D341Med (cell line): Measurements from ENCODE around the gene PKNOX2.
A peak's percentile ranks its signal among the peaks of the same experiment; 100 is the strongest.

Experiments
- DNase-seq: peaks from one replicate; pipeline ENCODE4 v3.0.0; 2012; ENCODE audit warnings: low spot score

The PKNOX2 gene, protein sequence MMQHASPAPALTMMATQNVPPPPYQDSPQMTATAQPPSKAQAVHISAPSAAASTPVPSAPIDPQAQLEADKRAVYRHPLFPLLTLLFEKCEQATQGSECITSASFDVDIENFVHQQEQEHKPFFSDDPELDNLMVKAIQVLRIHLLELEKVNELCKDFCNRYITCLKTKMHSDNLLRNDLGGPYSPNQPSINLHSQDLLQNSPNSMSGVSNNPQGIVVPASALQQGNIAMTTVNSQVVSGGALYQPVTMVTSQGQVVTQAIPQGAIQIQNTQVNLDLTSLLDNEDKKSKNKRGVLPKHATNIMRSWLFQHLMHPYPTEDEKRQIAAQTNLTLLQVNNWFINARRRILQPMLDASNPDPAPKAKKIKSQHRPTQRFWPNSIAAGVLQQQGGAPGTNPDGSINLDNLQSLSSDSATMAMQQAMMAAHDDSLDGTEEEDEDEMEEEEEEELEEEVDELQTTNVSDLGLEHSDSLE

DNA sequence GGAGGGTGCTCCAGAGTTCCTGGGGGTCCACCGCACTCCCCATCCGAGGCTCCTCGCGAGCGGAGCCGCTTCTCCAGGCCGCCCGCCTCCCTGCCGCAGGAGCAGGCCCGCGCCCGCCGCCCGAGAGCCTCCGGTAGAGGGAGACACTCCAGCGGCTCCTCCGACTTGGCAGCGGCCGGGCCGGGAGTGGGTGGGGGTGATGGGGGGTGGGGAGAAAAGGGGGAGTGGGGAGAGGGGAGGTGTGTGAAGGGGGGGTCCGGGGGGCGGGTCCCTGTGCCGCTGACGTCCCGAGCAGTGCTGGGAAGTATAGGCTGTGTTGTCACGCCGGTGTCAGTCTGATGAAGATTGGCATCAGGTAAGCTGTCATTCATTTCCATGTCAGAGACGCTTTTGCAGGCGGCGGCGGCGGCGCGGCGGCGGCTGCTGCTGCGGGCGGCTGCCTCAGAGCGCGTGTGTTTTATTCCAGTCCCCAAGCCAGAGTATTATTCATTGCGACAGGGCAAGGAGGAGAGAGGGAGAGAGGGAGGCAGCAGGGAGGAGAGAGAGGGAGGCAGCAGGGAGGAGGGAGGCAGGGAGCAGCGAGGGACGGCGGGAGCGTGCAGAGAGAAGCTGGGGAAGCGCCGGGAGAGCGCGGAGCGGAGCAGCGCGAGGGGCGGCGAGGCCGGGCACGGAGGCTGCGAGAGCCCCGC lies at the start of gene PKNOX2:
Gene PKNOX2 (plus strand): TSS at position 330 of the 689 bp plus-strand sequence. CDS start 186,555 bp downstream, outside the sequence.
- peak; percentile 89 for DNase-seq

GRCh38 chr11:125117429-125117828 lies 47.1 kb upstream of the PKNOX2 start:
- no peak for DNase-seq

DNA sequence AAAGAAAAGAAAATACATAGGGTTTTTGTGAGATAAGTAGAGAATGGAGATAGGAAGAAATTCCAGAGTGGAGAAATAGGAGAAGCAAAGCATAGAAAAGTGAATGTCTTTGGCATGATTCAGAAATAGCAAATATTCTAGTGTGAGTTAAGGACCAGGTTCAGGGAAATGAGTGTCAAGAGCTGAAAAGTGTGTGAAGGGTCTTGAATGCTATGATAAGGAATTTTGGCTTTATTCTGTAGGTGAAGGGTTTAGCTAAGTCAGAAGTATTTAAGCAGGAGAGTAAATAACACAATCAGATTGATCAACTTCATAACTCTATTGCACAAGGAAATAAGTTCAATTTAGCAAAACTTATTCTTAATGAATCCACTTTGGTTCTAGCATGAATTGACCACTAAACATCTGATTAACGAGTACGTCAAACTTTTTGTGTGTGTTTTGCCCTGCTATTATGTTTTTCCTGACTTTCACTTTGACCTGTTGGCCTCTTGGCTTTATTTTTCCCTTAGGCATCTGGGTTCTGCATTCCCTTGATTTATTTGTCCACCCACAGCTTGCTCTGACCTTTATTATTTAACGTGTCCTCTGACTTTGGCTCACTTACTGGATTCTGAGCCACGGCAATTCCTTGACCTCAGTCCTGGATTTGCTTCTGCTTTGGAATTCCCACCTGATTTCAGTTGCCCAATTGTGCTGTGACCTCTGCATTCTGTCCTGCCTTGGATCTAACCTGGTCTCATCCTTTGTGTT lies 41.2 kb upstream of the PKNOX2 start:
- DNase-seq, result no peak

DNA sequence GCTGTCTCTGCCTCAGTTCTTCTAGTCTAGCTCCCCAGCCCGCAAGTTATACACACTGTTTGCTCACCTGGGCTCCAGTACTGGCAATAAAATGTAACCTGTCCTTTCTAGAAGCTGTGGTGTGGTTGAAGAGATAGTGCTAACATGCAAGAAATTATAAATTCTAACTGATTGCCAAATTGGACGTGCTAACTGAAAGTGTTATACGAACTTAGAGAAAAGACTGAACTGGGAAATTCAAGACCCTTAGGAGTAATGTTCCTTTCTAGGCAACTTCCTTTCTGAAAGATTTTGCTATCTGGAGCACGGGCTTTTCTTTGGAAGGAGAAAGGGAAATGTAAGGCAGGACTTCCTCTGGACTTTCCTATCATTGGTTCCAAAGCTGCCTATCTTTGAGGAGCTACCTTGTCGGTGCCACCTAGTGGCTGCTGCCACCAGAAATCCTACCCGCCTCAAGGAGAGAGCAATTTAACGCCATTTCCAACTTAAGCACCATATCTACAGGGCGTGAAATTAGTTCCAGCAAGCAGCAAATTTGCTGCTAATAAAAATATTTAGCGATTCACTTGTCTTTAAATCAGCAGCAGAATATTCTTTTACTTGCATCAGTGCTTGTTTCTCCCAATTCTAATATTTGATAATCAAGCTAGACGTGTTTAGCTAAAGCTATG lies 40.5 kb upstream of the PKNOX2 start:
- peak; percentile 67 for DNase-seq

DNA sequence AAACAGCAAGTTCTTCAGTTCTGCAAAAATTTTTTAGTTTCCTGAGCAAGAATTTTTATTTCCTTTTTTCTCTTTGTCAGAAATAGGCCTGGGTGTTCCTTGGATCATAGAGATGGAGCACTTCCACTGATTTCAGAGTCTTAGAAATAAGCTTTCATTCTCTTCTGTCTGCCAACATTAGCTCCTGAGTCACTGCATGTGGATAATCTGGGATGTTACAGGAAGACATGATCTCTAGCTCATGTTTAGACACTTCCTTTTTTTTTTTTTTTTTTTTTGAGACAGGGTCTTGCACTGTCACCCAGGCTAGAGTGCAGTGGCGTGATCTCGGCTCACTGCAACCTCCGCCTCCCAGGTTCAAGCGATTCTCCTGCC lies 39.9 kb upstream of the PKNOX2 start:
- no peak for DNase-seq

GRCh38 chr11:125128450-125128849 lies 36.1 kb upstream of the PKNOX2 start:
- DNase-seq, result no peak

GRCh38 chr11:125129316-125129993 lies 35.1 kb upstream of the PKNOX2 start:
- no peak for DNase-seq

DNA sequence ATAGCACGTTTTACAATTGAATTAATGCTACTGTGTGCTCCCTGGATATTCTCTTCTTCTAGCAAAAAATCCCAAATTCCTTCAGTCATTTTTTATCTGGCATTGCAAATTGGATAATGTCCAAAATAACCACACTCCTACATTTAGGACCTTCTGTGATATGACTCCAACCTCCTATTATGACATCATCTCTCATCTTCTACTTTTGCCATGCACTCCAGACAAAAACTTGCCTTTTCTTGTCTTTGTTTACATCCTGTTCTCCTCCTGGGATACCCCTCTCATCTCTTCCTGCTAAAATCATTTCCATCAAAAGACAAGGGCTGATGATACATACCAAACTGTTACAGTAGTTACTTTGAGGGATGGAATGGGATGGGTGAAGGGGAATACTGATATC lies 32.5 kb upstream of the PKNOX2 start:
- no peak for DNase-seq

DNA sequence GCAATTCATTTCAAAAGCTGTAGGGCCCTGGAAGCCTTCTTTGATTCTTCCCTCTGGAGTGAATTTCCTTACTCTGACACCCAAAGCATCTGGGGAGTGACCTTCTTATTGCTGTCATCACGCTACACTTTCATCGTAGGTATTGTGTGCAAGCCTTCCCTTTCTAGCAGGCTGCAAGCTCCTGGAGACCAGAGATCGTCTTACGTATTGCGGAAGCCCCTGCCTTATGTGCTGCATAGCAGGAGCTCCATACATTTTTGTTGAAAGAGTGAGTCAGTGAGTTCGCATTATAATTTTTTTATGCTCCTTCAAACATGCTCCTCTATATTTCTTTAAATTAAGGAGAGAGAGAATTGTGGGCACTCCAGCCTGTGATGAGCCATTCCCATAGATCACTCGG lies 32.0 kb upstream of the PKNOX2 start:
- no peak for DNase-seq

DNA sequence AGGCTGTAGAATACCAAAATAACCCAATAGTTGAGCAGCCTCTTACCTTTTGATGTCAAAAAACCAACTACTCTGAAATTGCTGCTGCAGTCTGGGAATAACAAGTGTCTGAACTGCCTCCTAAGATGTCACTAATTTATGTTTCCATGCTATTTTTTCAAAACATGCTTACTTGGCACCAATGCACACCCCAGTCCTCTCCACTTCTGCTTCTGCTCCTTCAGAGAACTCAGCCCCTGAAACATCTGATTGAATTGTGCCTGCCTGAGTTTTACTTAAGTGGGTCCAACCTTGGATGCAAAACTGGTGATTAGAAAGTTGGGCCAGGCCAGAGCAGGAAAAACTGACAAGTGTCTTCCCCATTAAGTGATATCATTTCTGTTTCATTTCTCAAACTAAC lies 28.6 kb upstream of the PKNOX2 start:
- DNase-seq, result no peak

DNA sequence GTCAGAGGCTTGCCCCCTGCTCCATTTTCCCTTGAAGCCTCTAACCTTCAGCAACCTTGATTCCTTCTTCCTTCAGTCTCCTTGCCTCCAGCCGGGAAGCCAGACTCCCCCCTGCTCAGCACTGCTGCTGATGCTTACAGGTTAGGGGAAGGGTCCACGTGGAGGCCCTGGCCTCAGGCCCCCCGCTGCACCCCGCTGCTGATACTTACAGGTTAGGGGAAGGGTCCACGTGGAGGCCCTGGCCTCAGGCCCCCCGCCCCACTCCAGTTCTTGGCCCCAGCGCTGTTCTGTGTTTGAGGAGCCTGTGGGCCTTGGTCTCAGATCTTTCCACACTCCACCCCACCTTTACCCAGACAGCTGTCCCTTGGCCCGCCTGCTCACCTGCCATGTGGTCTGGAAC lies 25.6 kb upstream of the PKNOX2 start:
- no peak for DNase-seq

GRCh38 chr11:125139778-125140177 lies 24.8 kb upstream of the PKNOX2 start:
- no peak for DNase-seq

GRCh38 chr11:125140233-125140632 lies 24.3 kb upstream of the PKNOX2 start:
- DNase-seq, result no peak

GRCh38 chr11:125141178-125141577 lies 23.4 kb upstream of the PKNOX2 start:
- no peak for DNase-seq

DNA sequence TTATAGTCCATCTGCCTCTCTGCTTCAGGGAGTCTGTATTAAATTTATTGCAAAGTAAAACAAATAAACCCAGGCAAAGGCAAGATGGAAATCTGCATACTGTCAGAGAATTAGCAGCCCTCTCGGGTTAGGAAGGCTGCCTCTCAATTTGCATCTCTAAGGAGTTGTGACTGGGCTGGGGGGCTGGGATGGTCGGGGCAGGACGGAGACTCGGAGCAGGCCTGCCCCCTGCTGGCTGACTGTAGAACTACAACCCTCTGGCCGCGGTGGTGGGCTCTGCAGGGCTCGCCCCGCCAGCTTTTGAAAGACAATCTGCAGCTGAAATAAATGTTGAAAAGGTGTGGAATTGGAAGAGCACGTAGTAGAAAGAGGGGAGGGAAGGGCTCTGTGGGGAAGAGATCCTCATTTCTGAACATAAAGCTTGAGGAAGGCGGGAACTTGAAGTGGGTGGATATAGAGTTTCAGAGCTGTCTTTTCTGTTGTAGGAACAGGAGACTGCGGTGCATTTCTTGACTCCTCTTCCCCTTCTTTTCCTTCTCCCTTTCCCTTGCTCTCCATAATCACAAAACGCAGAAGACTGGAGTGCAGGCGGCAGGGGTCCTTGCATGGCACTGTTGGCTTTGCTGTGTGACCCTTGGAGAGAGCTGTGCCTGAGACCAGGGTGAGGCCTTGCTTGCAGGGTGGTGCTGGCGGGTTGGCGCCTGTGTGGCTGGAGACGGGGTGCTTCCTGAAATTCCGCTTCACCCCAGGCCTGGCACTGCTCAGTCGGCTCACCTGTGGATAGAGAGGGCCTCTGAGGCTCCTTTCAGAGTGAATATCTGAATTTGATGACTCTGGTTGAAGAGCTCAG lies 22.6 kb upstream of the PKNOX2 start:
- peak; percentile 88 for DNase-seq

DNA sequence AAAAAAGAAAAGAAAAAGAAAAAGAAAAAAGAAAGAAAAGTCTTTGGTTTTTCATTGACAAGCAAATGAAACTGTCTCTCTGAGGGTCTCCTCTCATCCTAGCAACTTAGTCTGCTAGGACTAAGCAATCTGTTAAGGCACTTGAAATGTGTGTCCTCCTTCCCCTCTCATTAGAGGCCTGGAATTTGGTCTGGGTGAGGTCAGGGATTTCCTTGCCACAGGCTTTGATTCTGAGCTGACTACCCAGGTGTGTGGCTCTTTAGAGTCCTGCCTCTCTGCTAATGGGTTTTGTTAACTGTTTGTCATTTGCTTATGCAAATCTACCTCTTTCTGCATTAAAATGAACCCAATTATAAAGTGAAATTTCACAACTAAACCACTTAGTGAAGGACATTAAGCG lies 18.3 kb upstream of the PKNOX2 start:
- DNase-seq, result no peak

GRCh38 chr11:125147280-125147679 lies 17.3 kb upstream of the PKNOX2 start:
- DNase-seq, result no peak

DNA sequence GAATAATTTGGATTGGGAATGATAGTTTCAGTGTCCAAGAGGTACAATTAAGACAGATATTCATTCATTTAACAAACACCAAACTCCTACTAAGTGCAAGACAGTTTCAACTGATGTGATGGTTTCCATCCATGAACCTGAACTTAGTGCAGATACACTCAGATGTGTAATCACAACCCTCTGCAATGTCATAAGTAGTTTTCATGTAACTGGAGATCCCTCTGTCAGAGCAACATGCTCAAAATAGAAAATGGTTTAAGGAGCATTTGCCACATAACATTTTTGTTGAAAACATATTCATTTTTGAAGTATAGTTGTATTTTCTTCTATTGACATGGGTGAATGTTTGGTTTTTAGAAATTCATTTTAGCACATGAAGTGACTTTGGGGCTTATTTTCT lies 16.5 kb upstream of the PKNOX2 start:
- DNase-seq, result no peak

- no peak for DNase-seq
Observed at GRCh38 chr11:125148743-125149142, 15.8 kb upstream of the PKNOX2 start.

DNA sequence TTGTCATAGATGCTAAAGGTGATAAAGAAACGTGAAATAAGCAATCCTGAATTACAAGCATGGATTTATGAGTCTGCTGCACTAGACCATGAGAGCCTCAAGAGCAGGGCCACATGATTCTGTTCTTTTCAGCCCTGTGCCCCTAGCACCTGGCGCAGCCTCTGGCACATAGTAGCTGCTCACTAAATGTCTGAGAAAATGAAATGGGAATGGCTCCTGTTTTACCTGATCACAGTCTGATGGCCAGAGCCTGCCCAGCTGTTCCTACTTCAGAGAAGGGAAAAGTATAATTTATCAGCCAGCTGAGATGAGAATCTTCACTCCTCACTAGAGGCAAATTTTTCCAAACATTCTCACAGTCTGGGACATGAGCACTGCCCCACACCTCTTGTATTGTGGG lies 10.7 kb upstream of the PKNOX2 start:
- no peak for DNase-seq
